Liver (tissue), 3 donors: ENCODE measurements around the gene STRA8.

Experiments
- CTCF ChIP-seq: fragments of 150-350 bp; IDR thresholded peaks from 2 replicates; pipeline ENCODE4 v1.5.1; 2017; ENCODE audit warnings: improper control_type of control experiment, low read depth, low read length; ENCODE audit not compliant: missing input control
- EGR1 ChIP-seq, 2 donors: IDR thresholded peaks; 2 replicates each; pipeline ENCODE4 v1.6.1; 2016 to 2018; ENCODE audit warnings: antibody characterized with exemption in 2 of 2, low read depth in 2 of 2
- JUND ChIP-seq, 2 donors: IDR thresholded peaks; 2 replicates each; pipeline ENCODE4 v1.6.1; 2016; ENCODE audit warnings: antibody characterized with exemption in 2 of 2
- MAX ChIP-seq: IDR thresholded peaks from 2 replicates; pipeline ENCODE4 v1.6.1; 2016; ENCODE audit warnings: antibody characterized with exemption
- REST ChIP-seq: IDR thresholded peaks from 2 replicates; pipeline ENCODE4 v1.6.1; 2016; ENCODE audit warnings: antibody characterized with exemption, mild to moderate bottlenecking
- RXRA ChIP-seq, 2 donors: IDR thresholded peaks; 2 replicates each; pipeline ENCODE4 v1.6.1; 2017 to 2018; ENCODE audit warnings: antibody characterized with exemption in 2 of 2, mild to moderate bottlenecking in 1 of 2
- SP1 ChIP-seq: IDR thresholded peaks from 2 replicates; pipeline ENCODE4 v1.6.1; 2018; ENCODE audit warnings: antibody characterized with exemption, mild to moderate bottlenecking
- TAF1 ChIP-seq: conservative IDR thresholded peaks from 2 replicates; pipeline ENCODE4 v1.6.1; 2016; ENCODE audit warnings: antibody characterized with exemption, mild to moderate bottlenecking
- donor health status: healthy.
- donor health status: healthy.

- TF ChIP-seq JUND (IDR thresholded peaks at IDR 0.05) (no peak), CTCF (no peak), RXRA (IDR thresholded peaks at IDR 0.05) (no peak), MAX (no peak), TAF1 (no peak), REST (no peak), SP1 (no peak), EGR1 (IDR thresholded peaks at IDR 0.05; ENCODE audit: low read depth in 2 of 2) (no peak)
Measured at GRCh38 chr7:135300913-135301765, 67.5 kb downstream of the STRA8 start.
